Natural killer cell (primary cell): ENCODE results near the gene SFSWAP. TPM values are rescaled to one million over a fixed set of nuclear protein-coding genes. Genes with fewer than 3 reads are reported as not detected.

Experiments
- ATAC-seq, 3 donors: fragments of 150-1000 bp in 2 of 3; fragments of 200-7000 bp in 1 of 3; cut with Tn5 transposase; 1 replicate in 1 of 3; 2 replicates in 2 of 3; pipeline ENCODE4 v1.10.0; 2021; ENCODE audit warnings: mild to moderate bottlenecking in 2 of 3, moderate library complexity in 2 of 3
- DNase-seq, 2 donors: peaks; one replicate each; pipeline versions ENCODE4 v3.0.0 to v3.0.0-alpha.2; 2013 to 2021; ENCODE audit warnings: mixed read lengths in 1 of 2
- H3K27ac ChIP-seq: one replicate; pipeline ENCODE4 v1.5.1; 2013; ENCODE audit warnings: mild to moderate bottlenecking, low read length
- H3K27me3 ChIP-seq: one replicate; pipeline ENCODE4 v1.6.1; 2013; ENCODE audit warnings: low read length; ENCODE audit not compliant: control insufficient read depth, insufficient read depth
- H3K36me3 ChIP-seq: one replicate; pipeline ENCODE4 v1.6.1; 2013; ENCODE audit warnings: low read length; ENCODE audit not compliant: control insufficient read depth, insufficient read depth
- H3K4me1 ChIP-seq: one replicate; pipeline ENCODE4 v1.6.1; 2013; ENCODE audit warnings: low read length; ENCODE audit not compliant: control insufficient read depth, insufficient read depth
- H3K4me3 ChIP-seq: one replicate; pipeline ENCODE4 v1.5.1; 2013; ENCODE audit warnings: low read length
- H3K9me3 ChIP-seq: one replicate; pipeline ENCODE4 v1.6.1; 2013; ENCODE audit warnings: low read length; ENCODE audit not compliant: control insufficient read depth, insufficient read depth
- H3K27ac Mint-ChIP-seq, 2 donors: one replicate each; pipeline ENCODE4 v1.8.0; 2022; ENCODE audit warnings: mild to moderate bottlenecking in 2 of 2, mixed read lengths in 2 of 2, moderate library complexity in 1 of 2
- H3K27me3 Mint-ChIP-seq, 2 donors: one replicate each; pipeline ENCODE4 v1.8.0; 2022; ENCODE audit warnings: low read depth in 2 of 2, mixed read lengths in 2 of 2
- H3K36me3 Mint-ChIP-seq: one replicate; pipeline ENCODE4 v1.8.0; 2022; ENCODE audit warnings: mixed read lengths
- H3K4me1 Mint-ChIP-seq, 2 donors: one replicate each; pipeline ENCODE4 v1.8.0; 2022; ENCODE audit warnings: mixed read lengths in 2 of 2
- H3K4me3 Mint-ChIP-seq: one replicate; pipeline ENCODE4 v1.8.0; 2022; ENCODE audit warnings: mild to moderate bottlenecking, moderate library complexity, mixed read lengths
- H3K9me3 Mint-ChIP-seq, 2 donors: one replicate each; pipeline ENCODE4 v1.8.0; 2022; ENCODE audit warnings: mixed read lengths in 2 of 2
- WGBS: methylation state at CpG from one replicate; pipeline ENCODE4 v1.1.7; 2013; ENCODE audit warnings: missing lambda C conversion rate; ENCODE audit not compliant: insufficient coverage; 5-methylcytosine and 5-hydroxymethylcytosine counted together
- intact Hi-C: fragments of 100-400 bp; cut with micrococcal nuclease; formaldehyde crosslinking; loops from one replicate; pipeline ENCODE4 v1.14.2; 2022
- total RNA-seq, 4 donors: library from RNA; stranded (reverse); fragments of 120-200 nt in 1 of 4; gene quantifications; one replicate each; pipeline versions ENCODE4 v1.2.3 to v1.2.4, GENCODE V29; 2013 to 2022
- TF ChIP-seq, protein P1 (sequence below): fragments of 200-600 bp; IDR thresholded peaks from one replicate; pipeline ENCODE4 v1.8.0; 2022; ENCODE audit warnings: antibody characterized with exemption

The SFSWAP gene
- total RNA-seq, 3 donors from 2014 or later (not counting 1 experiment from before 2014, with no cell fraction given) = 99.1 to 109 (median 102) TPM

DNA sequence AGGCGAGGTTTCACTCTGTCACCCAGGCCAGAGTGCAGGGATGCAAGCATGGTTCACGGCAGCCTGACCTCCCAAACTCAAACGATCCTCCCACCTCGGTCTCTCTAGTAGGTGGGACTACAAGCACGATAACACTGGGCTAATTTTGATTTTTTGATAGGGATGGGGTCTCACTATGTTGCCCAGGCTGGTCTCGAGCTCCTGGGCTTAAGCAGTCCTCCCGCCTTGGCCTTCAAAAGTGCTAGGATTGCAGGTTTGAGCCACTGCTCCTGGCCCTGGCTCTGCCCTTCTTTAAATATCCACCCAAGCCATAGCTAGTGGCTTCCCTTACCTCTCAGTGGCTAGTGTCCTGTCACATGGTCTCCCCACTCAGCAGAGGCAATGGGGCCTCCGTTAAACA, 17.8 kb downstream of the SFSWAP start:
- H3K27me3 ChIP-seq = no peaks in the 10 kb centered on the region
- DNase-seq = no peak
- 96% methylated on average over 8 of the region's 8 CpGs for WGBS
- H3K9me3 Mint-ChIP-seq = no peaks in the 10 kb centered on the region
- H3K27ac ChIP-seq = no peak overlapping the region
- no peaks in the 10 kb centered on the region for H3K9me3 ChIP-seq
- peaks cover 0 to 6% of the 10 kb centered on the region in 2 donors for H3K4me1 Mint-ChIP-seq
- peaks cover 8% of the 10 kb centered on the region for H3K36me3 Mint-ChIP-seq
- TF ChIP-seq, protein P1, sequence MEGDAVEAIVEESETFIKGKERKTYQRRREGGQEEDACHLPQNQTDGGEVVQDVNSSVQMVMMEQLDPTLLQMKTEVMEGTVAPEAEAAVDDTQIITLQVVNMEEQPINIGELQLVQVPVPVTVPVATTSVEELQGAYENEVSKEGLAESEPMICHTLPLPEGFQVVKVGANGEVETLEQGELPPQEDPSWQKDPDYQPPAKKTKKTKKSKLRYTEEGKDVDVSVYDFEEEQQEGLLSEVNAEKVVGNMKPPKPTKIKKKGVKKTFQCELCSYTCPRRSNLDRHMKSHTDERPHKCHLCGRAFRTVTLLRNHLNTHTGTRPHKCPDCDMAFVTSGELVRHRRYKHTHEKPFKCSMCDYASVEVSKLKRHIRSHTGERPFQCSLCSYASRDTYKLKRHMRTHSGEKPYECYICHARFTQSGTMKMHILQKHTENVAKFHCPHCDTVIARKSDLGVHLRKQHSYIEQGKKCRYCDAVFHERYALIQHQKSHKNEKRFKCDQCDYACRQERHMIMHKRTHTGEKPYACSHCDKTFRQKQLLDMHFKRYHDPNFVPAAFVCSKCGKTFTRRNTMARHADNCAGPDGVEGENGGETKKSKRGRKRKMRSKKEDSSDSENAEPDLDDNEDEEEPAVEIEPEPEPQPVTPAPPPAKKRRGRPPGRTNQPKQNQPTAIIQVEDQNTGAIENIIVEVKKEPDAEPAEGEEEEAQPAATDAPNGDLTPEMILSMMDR = no peak
- no peak overlapping the region for H3K27ac Mint-ChIP-seq
- ATAC-seq = no peak
- intact Hi-C loops = no loop called here
- H3K4me1 ChIP-seq = no peaks in the 10 kb centered on the region
- H3K27me3 Mint-ChIP-seq = no peaks in the 10 kb centered on the region
- H3K36me3 ChIP-seq = peaks cover 82% of the 10 kb centered on the region
- H3K4me3 Mint-ChIP-seq = no peak overlapping the region
- no peak overlapping the region for H3K4me3 ChIP-seq

DNA sequence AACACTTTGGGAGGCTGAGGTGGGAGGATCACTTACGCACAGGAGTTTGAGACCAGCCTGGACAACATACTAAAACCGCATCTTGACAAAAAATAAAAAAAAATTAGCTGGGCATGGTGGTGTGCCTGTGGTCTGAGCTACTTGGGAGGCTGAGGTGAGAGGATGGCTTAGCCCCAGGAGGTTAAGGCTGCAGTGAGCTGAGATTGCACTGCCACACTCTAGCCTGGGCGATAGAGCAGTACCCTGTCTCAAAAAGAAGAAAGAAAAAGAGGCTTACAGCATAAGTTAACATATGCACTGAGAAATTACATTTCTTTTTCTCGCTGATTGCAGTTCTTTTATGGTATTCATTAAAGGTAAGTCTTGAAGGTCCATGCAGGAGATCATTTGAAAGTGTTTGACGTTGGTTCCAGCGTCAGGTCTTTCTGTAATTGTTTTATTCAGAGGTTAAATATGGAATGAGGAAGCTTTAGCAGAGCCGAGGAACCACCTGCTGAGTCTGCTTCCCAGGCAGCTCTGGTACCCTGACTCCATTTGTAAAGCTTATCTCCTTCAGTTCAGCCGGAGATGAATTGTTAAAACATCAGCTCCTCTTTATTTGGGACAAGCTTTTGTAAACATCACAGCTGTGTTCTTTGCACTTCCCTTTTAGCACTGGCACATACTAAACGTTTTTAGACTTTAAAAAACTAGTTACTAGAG, 18.5 kb downstream of the SFSWAP start:
- intact Hi-C loops = no loop called here
- Mint-ChIP-seq H3K9me3 (no peaks in the 10 kb centered on the region), H3K27me3 (no peaks in the 10 kb centered on the region), H3K36me3 (peaks cover 8% of the 10 kb centered on the region), H3K4me1 (peaks cover 0 to 4% of the 10 kb centered on the region in 2 donors), H3K27ac (no peak overlapping the region), H3K4me3 (no peak overlapping the region)
- H3K27ac ChIP-seq = no peak overlapping the region
- no peaks in the 10 kb centered on the region for H3K27me3 ChIP-seq
- H3K9me3 ChIP-seq = no peaks in the 10 kb centered on the region
- H3K4me1 ChIP-seq = no peaks in the 10 kb centered on the region
- H3K4me3 ChIP-seq = no peak overlapping the region
- DNase-seq = no peak
- ATAC-seq = no peak
- WGBS = 78% methylated on average over 9 of the region's 9 CpGs
- H3K36me3 ChIP-seq = peaks cover 89% of the 10 kb centered on the region
- TF ChIP-seq, protein P1 = no peak

DNA sequence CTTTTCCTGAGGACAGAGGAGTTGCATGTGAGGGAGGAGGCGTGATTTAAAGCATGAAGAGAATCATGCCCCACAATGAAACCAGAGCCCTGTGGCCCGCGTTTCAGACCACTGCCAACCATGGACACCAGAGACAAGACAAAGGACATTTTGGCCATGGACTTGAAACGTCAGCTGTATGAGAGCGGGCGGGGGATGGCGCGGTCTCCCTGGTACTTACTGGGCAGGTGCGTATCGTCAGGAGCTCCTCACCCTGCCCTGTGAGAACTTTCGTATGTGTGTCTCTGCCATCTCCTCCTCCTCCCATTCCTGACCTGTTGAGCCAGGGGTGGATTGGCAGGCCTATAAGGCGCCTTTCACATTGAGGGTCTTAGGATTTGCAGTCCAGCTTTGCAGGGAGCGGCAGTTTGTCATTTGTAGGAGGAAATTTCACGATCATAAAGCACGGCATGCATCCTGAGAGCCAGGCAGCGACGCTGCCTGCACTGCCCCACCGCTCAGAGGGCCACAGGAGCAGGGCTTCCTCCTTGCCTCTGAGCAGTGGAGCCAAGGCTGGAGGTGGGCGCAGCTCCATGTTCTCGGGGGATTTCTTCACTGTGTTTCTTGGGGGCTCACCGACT, 22.2 kb downstream of the SFSWAP start:
- Mint-ChIP-seq H3K27me3 (no peaks in the 10 kb centered on the region), H3K4me1 (no peaks in the 10 kb centered on the region), H3K9me3 (no peaks in the 10 kb centered on the region), H3K36me3 (peaks cover 8% of the 10 kb centered on the region), H3K27ac (no peak overlapping the region), H3K4me3 (no peak overlapping the region)
- ATAC-seq (no peak), DNase-seq (no peak)
- Histone ChIP-seq H3K27me3 (no peaks in the 10 kb centered on the region), H3K27ac (no peak overlapping the region), H3K9me3 (no peaks in the 10 kb centered on the region), H3K4me1 (no peaks in the 10 kb centered on the region), H3K36me3 (peaks cover 74% of the 10 kb centered on the region), H3K4me3 (no peak overlapping the region)
- TF ChIP-seq, protein P1 = no peak
- intact Hi-C loops = no loop called here
- WGBS = 97% methylated on average over 19 of the region's 21 CpGs
